Caco-2 (cell line): ENCODE results near the gene STAU1. TPM values are rescaled to one million over a fixed set of nuclear protein-coding genes. Genes with fewer than 3 reads are reported as not detected.

Source experiments
- BruUV-seq: library from RNA; stranded (reverse); fragments of 400-500 nt; replicated peaks from 2 replicates; lab custom pipeline; 2021; lab: Mats Ljungman, UMichigan
- CTCF ChIA-PET: fragments of 300-600 bp; sonication (Branson Sonifier 250); formaldehyde crosslinking; loops from one replicate; lab custom pipeline; 2022; ENCODE audit warnings: antibody characterized with exemption; lab: Charles Lee
- POLR2A ChIA-PET: fragments of 300-600 bp; sonication (Branson Sonifier 250); formaldehyde crosslinking; loops from one replicate; lab custom pipeline; 2022; ENCODE audit warnings: antibody characterized with exemption; lab: Charles Lee
- DNase-seq, 2 experiments: peaks; one replicate each; pipeline versions ENCODE4 v3.0.0 to v3.0.0-alpha.2; 2020 to 2022
- H3K27me3 ChIP-seq: replicated peaks from 2 replicates; pipeline ENCODE4 v1.6.0; 2011; ENCODE audit warnings: low read length; ENCODE audit not compliant: control insufficient read depth, insufficient read depth
- H3K36me3 ChIP-seq: 2 replicates; pipeline ENCODE4 v1.5.1; 2011; ENCODE audit warnings: low read length; ENCODE audit not compliant: control insufficient read depth, insufficient read depth
- H3K4me1 ChIP-seq: fragments of 250-450 bp; sonication (Bioruptor Pico); 2 replicates; pipeline ENCODE4 v1.5.1; 2020; ENCODE audit warnings: mild to moderate bottlenecking
- H3K4me3 ChIP-seq: 2 replicates; pipeline ENCODE4 v1.5.1; 2011; ENCODE audit warnings: low read depth, mild to moderate bottlenecking, control low read depth, low read length
- H3K9me3 ChIP-seq: fragments of 250-450 bp; sonication (Bioruptor Pico); 2 replicates; pipeline ENCODE4 v1.5.1; 2020; ENCODE audit warnings: mild to moderate bottlenecking, moderate library complexity
- H3K27ac Mint-ChIP-seq: one replicate; pipeline ENCODE4 v1.8.0; 2022; ENCODE audit warnings: mixed read lengths; ENCODE audit not compliant: unreplicated experiment
- H3K27me3 Mint-ChIP-seq: one replicate; pipeline ENCODE4 v1.8.0; 2022; ENCODE audit warnings: mixed read lengths; ENCODE audit not compliant: insufficient read depth, unreplicated experiment
- H3K36me3 Mint-ChIP-seq: one replicate; pipeline ENCODE4 v1.8.0; 2022; ENCODE audit warnings: mild to moderate bottlenecking, mixed read lengths; ENCODE audit not compliant: insufficient read depth, unreplicated experiment
- H3K4me1 Mint-ChIP-seq: one replicate; pipeline ENCODE4 v1.8.0; 2022; ENCODE audit warnings: low read depth, mixed read lengths; ENCODE audit not compliant: unreplicated experiment
- H3K4me3 Mint-ChIP-seq: one replicate; pipeline ENCODE4 v1.8.0; 2022; ENCODE audit warnings: mild to moderate bottlenecking, moderate library complexity, mixed read lengths; ENCODE audit not compliant: unreplicated experiment
- H3K9me3 Mint-ChIP-seq: one replicate; pipeline ENCODE4 v1.8.0; 2022; ENCODE audit warnings: mixed read lengths; ENCODE audit not compliant: unreplicated experiment
- intact Hi-C: fragments of 100-400 bp; cut with micrococcal nuclease; formaldehyde crosslinking; loops from one replicate; pipeline ENCODE4 v1.10.0; 2022; ENCODE audit not compliant: unreplicated experiment
- total RNA-seq: library from RNA; stranded (reverse); gene quantifications from 2 replicates; pipeline ENCODE4 v1.2.3, GENCODE V29; 2022
- TF ChIP-seq, protein P1 (sequence below), 2 experiments: fragments of 200-600 bp in 1 of 2; IDR thresholded peaks; 1 replicate in 1 of 2; 2 replicates in 1 of 2; pipeline versions ENCODE4 v1.5.1 to v1.8.0; 2011 to 2022; ENCODE audit warnings: antibody characterized with exemption in 1 of 2, control low read depth in 1 of 2, inconsistent platforms in 1 of 2, low read depth in 1 of 2, low read length in 1 of 2, mild to moderate bottlenecking in 1 of 2, moderate library complexity in 1 of 2; ENCODE audit not compliant: insufficient read depth in 1 of 2, severe bottlenecking in 1 of 2, unreplicated experiment in 1 of 2

The STAU1 gene
- total RNA-seq, 1 experiment from 2014 or later = 201 TPM

DNA sequence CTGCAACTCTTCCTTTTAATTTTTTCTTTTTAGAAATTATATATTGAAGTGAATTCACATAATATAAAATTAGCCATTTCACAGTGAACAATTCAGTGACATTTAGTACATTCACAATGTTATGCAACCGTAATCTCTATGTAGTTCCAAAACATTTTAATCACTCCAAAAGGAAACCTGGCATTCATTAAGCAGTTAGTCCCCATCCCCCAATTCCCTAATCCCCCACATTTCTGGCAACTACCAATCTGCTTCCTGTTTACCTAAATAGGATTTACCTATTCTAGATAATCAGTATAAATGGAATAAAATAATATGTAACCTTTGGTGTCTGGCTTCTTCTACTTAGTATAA lies 22.6 kb upstream of the STAU1 start:
- Histone ChIP-seq H3K27me3 (no peaks in the 10 kb centered on the region), H3K36me3 (no peaks in the 10 kb centered on the region), H3K4me3 (no peak overlapping the region), H3K4me1 (no peaks in the 10 kb centered on the region), H3K9me3 (peaks cover 25% of the 10 kb centered on the region)
- Mint-ChIP-seq H3K4me3 (no peak overlapping the region), H3K36me3 (no peaks in the 10 kb centered on the region), H3K27me3 (no peaks in the 10 kb centered on the region), H3K9me3 (peaks cover 19% of the 10 kb centered on the region), H3K27ac (no peak overlapping the region), H3K4me1 (no peaks in the 10 kb centered on the region)
- POLR2A ChIA-PET = interaction anchor here (0.8 kb wide), 1 partner anchor 8 kb away, joined by 4 read pairs; the partner anchor contains the start of gene DDX27
- TF ChIP-seq, protein P1, sequence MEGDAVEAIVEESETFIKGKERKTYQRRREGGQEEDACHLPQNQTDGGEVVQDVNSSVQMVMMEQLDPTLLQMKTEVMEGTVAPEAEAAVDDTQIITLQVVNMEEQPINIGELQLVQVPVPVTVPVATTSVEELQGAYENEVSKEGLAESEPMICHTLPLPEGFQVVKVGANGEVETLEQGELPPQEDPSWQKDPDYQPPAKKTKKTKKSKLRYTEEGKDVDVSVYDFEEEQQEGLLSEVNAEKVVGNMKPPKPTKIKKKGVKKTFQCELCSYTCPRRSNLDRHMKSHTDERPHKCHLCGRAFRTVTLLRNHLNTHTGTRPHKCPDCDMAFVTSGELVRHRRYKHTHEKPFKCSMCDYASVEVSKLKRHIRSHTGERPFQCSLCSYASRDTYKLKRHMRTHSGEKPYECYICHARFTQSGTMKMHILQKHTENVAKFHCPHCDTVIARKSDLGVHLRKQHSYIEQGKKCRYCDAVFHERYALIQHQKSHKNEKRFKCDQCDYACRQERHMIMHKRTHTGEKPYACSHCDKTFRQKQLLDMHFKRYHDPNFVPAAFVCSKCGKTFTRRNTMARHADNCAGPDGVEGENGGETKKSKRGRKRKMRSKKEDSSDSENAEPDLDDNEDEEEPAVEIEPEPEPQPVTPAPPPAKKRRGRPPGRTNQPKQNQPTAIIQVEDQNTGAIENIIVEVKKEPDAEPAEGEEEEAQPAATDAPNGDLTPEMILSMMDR (IDR thresholded peaks at IDR 0.05; ENCODE audit: insufficient read depth in 1 of 2, low read depth in 1 of 2, low read length in 1 of 2, severe bottlenecking in 1 of 2, unreplicated experiment in 1 of 2) = no peak
- intact Hi-C loops = no loop called here
- CTCF ChIA-PET = no interaction called here
- no peak for DNase-seq
- BruUV-seq = no TSS peak

DNA sequence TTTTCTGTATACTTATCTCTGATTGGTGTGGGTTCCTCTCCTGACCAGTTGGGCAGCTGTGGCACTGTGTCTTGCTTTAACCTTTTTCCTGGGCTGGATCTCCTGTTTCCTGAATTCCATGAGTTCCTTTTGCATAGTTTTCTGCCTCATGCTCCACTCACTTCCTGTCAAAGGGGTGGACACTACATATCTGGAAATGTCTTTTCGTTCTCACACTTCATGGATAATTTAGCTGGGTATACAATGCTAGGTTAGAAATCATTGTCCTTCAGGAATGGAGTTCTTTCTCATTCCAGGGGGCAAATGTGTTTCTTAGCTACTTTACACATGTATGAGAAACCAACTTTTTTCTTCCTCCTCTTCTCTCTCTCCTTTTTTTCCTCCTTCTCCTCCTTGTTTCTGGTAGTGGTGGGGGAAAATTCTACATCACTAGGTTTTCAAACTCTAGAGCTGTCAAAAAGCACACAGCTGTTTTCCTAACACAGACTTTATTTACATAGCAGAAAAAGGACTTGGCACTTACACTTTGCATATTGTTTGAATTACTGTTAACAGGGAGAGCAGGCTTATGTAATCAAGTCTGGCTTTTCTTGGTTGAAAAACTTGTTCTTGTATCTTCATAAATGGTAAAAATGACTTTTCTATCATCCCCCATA lies 22.1 kb upstream of the STAU1 start:
- Histone ChIP-seq H3K4me1 (no peaks in the 10 kb centered on the region), H3K27me3 (no peaks in the 10 kb centered on the region), H3K9me3 (peaks cover 25% of the 10 kb centered on the region), H3K36me3 (no peaks in the 10 kb centered on the region), H3K4me3 (no peak overlapping the region)
- TF ChIP-seq, protein P1 (IDR thresholded peaks at IDR 0.05; ENCODE audit: insufficient read depth in 1 of 2, low read depth in 1 of 2, low read length in 1 of 2, severe bottlenecking in 1 of 2, unreplicated experiment in 1 of 2) = no peak
- no peaks in the 10 kb centered on the region for H3K36me3 Mint-ChIP-seq
- no peak for DNase-seq
- BruUV-seq = no TSS peak
- no peaks in the 10 kb centered on the region for H3K4me1 Mint-ChIP-seq
- H3K9me3 Mint-ChIP-seq = peaks cover 19% of the 10 kb centered on the region
- no peak overlapping the region for H3K27ac Mint-ChIP-seq
- H3K4me3 Mint-ChIP-seq = no peak overlapping the region
- ChIA-PET POLR2A (interaction anchor here (0.8 kb wide), 1 partner anchor 9 kb away, joined by 4 read pairs; the partner anchor contains the start of gene DDX27), CTCF (interaction anchor here (0.7 kb wide), 1 partner anchor 15 kb away, joined by 7 read pairs; no protein-coding TSS in a partner anchor)
- H3K27me3 Mint-ChIP-seq = no peaks in the 10 kb centered on the region
- intact Hi-C loops = no loop called here

DNA sequence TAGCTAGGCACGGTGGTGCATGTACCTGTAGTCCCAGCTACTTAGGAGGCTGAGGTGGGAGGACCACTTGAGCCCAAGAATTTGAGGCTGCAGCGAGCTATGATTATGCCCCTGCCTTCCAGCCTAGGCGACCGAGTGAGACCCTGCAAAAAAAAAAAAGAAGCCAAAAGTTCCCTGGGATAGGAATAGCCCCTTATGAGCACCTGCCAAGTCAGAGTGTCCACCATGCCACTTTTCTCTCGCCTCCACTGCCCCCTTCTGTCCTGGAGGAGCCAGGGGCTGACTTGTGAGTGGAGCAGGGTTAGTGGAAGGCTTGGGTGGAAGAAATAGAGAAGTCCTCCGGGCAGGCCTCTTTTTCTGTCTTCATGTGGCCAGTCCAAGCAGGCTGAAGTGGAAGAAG lies 18.9 kb upstream of the STAU1 start:
- Histone ChIP-seq H3K9me3 (peaks cover 25% of the 10 kb centered on the region), H3K36me3 (no peaks in the 10 kb centered on the region), H3K27me3 (no peaks in the 10 kb centered on the region), H3K4me3 (no peak overlapping the region), H3K4me1 (no peaks in the 10 kb centered on the region)
- intact Hi-C loops = no loop called here
- Mint-ChIP-seq H3K27ac (no peak overlapping the region), H3K4me3 (no peak overlapping the region), H3K9me3 (peaks cover 19% of the 10 kb centered on the region), H3K36me3 (no peaks in the 10 kb centered on the region), H3K27me3 (no peaks in the 10 kb centered on the region), H3K4me1 (no peaks in the 10 kb centered on the region)
- TF ChIP-seq, protein P1 (IDR thresholded peaks at IDR 0.05; ENCODE audit: insufficient read depth in 1 of 2, low read depth in 1 of 2, low read length in 1 of 2, severe bottlenecking in 1 of 2, unreplicated experiment in 1 of 2) = peak; percentile 27 to 40
- DNase-seq = peak; percentile 67 to 71
- no TSS peak for BruUV-seq
- POLR2A ChIA-PET = no interaction called here
- CTCF ChIA-PET = interaction anchor here (0.7 kb wide), 2 partner anchors 10 to 27 kb away, joined by 3 to 6 read pairs; no protein-coding TSS in a partner anchor
